NK-92 (cell line): Measurements from ENCODE around the gene SCAPER.

Experiments used
- DNase-seq: peaks from one replicate; lab custom pipeline; 2025; ENCODE audit not compliant: unreplicated experiment; lab: John Stamatoyannopoulos, UW

Gene SCAPER

GRCh38 chr15:76342058-76342381 is 563.1 kb downstream of the SCAPER start:
- DNase-seq: no peak

- DNase-seq: no peak
Measured at GRCh38 chr15:76341366-76342057, 563.6 kb downstream of the SCAPER start.

- no peak for DNase-seq
Measured at GRCh38 chr15:76340803-76341365, 564.3 kb downstream of the SCAPER start.

GRCh38 chr15:76340198-76340802 is 564.8 kb downstream of the SCAPER start:
- DNase-seq: no peak

- DNase-seq: no peak
Measured at GRCh38 chr15:76339305-76340197, 565.6 kb downstream of the SCAPER start.

- DNase-seq: no peak
Measured at GRCh38 chr15:76338486-76339304, 566.4 kb downstream of the SCAPER start.

GRCh38 chr15:76337696-76338485 is 567.2 kb downstream of the SCAPER start:
- no peak for DNase-seq

- DNase-seq: no peak
Measured at GRCh38 chr15:76337059-76337695, 568.0 kb downstream of the SCAPER start.

- DNase-seq: no peak
Measured at GRCh38 chr15:76336254-76337058, 568.7 kb downstream of the SCAPER start, which contains the start of gene ISL2. Gene ISL2, plus strand, starts transcription at chr15:76336773. Its CDS starts 111 bp downstream, at chr15:76336884.

- no peak for DNase-seq
Measured at GRCh38 chr15:76335307-76336253, 569.6 kb downstream of the SCAPER start.

- no peak for DNase-seq
Measured at GRCh38 chr15:76334438-76335306, 570.5 kb downstream of the SCAPER start.

- no peak for DNase-seq
Measured at GRCh38 chr15:76333720-76334437, 571.3 kb downstream of the SCAPER start.

GRCh38 chr15:76333309-76333708 is 571.8 kb downstream of the SCAPER start:
- DNase-seq: no peak

GRCh38 chr15:76332796-76333195 is 572.3 kb downstream of the SCAPER start:
- DNase-seq: no peak

- DNase-seq: no peak
Measured at GRCh38 chr15:76330080-76330680, 575.0 kb downstream of the SCAPER start.
